ENCODE measurements around the gene ASB15.

GRCh38 chr7:123628829-123629228 is 27.2 kb downstream of the ASB15 start:
- TF ChIP-seq POLR2A (IDR thresholded peaks at IDR 0.05) (no peak), POLR2AphosphoS5 (IDR thresholded peaks at IDR 0.05) (no peak)
